Measurements from ENCODE around the gene FAH.
"Not testable (repeated sequence)": the region's sequence is repeated elsewhere in the genome, so short reads cannot be mapped to it uniquely, and the experiment has no call there.

FAH gene

DNA sequence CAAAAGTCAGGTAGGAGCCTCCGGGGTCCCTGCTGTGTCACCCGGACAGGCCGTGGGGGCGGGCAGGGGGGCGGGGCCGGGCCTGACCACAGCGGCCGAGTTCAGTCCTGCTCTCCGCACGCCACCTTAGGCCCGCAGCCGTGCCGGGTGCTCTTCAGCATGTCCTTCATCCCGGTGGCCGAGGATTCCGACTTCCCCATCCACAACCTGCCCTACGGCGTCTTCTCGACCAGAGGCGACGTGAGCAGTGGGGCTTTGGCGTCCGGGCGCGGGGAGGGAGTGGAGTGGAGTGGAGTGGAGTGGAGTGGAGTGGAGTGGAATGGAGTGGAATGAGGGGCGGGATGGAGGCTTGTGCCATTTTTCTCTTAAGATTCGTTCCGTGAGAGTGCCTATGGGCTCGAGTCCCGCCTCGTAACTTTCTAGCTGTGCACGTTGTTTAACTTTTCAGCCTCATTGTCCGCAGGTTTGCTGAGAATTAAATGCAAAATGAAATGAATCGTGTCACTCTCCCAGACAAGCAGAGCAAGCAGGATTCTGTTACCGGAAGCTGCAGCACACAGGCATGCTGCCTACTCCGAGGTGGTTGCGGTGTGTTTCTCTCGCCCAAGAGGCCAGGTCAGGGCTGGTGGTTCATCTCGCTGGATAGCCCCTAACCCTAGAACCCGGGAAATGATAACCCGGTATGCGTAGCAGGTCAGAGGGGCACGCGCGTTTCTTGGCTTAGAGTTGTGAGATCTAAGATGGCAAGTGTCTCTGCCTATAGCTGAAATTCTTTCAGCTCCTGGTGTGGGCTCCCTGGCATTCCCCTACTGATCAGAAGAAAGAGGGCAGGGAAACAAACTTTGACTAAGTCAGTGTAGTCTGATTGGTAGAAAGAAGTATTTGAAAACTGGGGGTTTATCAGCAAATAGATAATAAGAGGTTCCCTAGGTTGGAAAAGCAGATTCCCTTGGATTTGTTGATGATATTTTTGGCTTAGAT lies at the start of gene FAH:
Gene FAH, plus strand, starts transcription at position 104 of the 981 bp plus-strand sequence. Its CDS starts 56 bp downstream, at position 160.
- no peak for DNase-seq

GRCh38 chr15:80105193-80105592 lies 47.6 kb upstream of the FAH start:
- DNase-seq = no peak

GRCh38 chr15:80105595-80105994 lies 47.2 kb upstream of the FAH start:
- no peak for DNase-seq

GRCh38 chr15:80106051-80106450 lies 46.7 kb upstream of the FAH start:
- no peak for DNase-seq

GRCh38 chr15:80107204-80107603 lies 45.6 kb upstream of the FAH start:
- DNase-seq = no peak

DNA sequence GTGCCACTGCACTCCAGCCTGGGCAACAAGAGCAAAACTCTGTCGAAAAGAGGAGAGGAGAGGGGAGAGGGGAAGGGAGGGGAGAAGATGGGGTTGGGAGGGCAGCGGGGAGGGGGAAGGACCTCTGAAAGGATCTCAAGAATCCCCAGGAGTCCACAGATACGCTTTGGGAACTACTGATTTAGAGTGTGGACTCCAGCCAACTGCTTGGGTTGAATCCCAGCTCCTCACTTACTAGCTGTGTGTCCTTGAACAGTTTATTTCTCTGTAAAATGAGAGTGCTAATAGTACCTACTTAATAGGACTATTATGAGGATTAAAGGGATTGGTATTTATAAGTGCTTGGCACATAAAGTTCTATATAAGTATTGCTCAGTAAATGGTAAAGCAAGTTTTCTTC lies 45.0 kb upstream of the FAH start:
- no peak for DNase-seq

- DNase-seq = no peak
Measured at GRCh38 chr15:80109388-80109787, 43.4 kb upstream of the FAH start.

DNA sequence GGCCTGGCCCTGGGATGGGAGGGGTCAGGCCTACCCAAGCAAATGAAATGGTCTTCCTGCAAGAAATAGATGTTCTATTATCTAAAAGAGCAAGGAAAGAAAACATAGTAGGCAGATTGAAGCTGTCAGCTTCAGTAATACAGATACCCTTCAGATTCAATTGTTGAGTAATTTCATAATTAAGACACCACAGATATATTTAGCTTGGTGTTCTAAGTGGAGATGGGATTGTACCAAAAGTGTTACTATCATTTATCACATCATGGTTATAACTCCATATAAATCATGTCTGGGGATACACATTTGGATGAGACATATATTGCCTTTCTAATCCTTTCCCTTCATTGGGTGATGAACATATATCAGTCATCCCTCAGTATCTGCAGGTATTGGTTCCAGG lies 41.9 kb upstream of the FAH start:
- no peak for DNase-seq

GRCh38 chr15:80114114-80114513 lies 38.7 kb upstream of the FAH start:
- DNase-seq = no peak

DNA sequence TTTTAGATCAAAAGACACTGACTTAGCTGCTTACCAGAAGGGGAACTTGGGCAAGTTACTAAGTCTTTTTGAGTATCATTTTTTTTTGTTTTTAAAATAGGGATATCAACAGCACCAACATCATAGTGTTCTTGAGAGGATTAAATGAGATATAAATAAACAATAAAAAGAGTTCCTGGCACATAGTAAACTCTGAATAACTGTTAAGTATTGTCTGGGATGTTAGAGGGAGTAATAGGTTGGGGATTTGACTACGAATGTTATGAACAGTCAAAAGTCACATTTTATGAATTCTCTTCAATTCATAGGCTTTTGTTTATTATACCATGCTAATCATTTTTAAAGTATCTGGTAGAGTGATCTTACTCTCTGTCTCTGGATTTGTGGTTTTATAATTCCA lies 37.8 kb upstream of the FAH start:
- no peak for DNase-seq

DNA sequence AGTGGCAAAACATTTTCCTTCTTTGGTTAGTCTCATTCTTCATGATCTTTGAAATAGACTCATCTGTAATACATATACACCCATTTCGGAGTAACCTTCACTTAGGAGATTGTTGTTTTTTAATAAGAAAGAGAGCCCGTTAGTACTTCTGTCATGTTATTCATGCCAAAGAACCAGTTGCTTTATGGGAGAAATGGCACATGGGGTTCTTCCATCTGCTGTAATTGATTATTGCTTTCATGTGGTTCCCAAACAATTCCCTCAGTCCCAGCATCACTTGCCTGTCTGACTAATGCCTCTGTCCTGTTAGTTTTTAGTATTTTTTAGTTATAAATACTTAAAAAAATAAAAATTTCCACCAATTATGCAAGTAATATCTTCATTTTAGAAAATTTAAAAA lies 33.8 kb upstream of the FAH start:
- DNase-seq = no peak

DNA sequence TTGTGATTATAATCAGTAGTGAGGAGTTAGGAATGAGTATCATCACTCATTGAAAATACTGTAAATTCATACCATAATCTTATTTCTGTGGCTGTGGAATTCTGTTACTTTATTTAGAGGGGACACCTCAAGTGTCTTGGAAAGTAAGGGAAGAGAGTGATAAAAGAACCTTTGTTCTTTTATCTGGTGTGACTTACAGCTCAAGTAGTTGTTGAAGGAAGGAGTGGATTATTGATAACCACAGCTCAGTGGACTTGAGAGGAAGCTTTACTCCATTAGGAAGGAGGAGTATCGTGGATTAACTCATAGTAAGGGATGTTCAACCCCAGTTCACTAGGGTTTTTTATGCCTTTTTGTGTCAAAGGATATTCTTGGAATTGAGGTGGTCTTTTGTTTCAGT lies 32.2 kb upstream of the FAH start:
- DNase-seq = no peak

- no peak for DNase-seq
Measured at GRCh38 chr15:80121546-80121945, 31.3 kb upstream of the FAH start.

DNA sequence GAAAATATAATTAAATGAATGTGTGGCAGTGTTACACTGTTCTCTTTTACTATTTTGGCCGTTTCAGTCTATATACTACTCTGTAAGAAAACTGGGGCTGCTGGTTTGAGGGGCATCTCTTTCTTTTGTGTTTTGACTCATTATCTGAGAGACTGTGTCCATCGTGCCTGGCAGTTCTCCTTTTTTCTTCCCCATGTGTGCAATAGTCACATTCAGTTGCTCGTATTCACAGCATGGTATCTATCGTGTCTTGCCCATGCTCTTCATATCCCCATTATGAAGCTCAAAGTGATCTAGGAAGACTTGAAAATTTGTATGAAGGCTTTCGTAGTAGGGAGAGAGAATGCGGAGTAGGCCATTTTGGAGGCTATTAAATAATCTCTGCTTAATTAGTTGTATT lies 29.8 kb upstream of the FAH start:
- DNase-seq = no peak

GRCh38 chr15:80127253-80127652 lies 25.5 kb upstream of the FAH start:
- not testable (repeated sequence) for DNase-seq

GRCh38 chr15:80127911-80128310 lies 24.9 kb upstream of the FAH start:
- no peak for DNase-seq

DNA sequence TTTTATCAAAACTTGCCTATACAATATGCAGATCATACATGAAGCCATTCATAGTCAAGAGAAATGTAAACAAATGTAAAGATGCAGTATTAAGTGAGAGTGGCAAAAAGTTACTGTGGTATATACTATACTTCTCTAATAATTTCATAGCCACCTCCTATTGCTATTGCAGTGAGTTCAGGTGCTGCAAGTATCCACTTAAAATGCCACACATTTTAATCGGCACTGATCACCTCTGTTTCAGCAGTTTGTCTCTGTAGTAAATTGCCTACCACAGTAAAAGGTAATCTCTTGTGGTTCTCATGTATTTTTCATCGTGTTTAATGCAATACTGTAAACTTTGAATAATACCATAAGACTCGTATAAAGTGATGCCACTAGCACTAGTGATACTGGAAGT lies 20.4 kb upstream of the FAH start:
- DNase-seq = no peak

DNA sequence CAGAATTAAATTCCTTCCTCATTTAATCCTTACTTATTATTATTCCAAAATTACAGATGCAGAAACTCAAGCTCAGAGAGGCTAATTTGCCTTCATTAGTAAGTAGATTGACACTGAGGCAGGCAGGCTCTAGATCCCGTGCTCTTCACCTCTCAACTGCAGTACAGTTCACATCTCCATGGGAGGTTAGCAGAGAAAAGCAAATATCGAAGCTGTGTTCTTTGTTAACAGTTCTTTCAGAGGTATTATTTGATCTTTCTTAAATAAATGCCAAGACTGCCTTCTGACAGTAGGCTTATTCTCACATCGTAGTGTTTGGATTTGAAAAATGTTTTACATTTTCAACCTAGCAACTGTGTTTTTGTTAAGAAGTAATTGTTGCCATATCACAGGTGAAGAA lies 15.9 kb upstream of the FAH start:
- DNase-seq = no peak

DNA sequence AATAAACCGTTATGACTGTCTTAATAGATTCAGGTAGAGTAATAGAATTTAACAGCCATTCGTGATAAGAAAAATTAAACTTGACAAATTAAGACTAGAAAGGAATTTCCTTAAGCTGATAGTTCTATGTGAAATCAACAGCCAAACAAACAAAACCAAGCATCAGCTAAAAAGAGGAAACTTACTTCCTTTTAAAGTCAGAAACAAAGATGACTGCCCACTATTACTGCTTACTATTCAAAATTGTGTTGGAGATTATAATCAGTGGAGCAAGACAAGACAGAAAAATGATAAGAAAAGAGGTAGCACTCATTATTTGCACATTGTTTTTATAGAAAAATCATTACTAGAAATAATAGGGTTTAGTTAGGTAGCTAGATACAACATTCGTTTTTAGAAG lies 13.8 kb upstream of the FAH start:
- no peak for DNase-seq

GRCh38 chr15:80140909-80141308 lies 11.9 kb upstream of the FAH start:
- no peak for DNase-seq

- no peak for DNase-seq
Measured at GRCh38 chr15:80141916-80142598, 10.7 kb upstream of the FAH start.

DNA sequence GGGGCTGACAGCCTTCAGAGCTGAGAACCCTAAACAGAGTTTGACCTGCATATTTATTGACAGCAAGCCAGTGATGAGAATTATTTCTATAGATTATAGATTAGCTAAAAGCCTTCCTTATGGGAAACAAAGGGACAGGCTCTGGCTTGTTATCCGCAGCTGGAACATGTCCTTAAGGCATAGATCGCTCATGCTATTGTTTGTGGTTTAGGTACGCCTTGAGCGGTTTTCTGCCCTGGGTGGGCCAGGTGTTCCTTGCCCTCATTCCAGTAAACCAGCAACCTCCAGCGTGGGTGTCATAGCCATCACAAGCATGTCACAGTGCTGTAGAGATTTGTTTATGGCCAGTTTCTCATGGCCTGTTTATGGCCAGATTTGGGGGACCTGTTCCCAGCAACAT lies 10.2 kb upstream of the FAH start:
- DNase-seq = no peak

- DNase-seq = no peak
Measured at GRCh38 chr15:80151148-80151547, 1.7 kb upstream of the FAH start.

DNA sequence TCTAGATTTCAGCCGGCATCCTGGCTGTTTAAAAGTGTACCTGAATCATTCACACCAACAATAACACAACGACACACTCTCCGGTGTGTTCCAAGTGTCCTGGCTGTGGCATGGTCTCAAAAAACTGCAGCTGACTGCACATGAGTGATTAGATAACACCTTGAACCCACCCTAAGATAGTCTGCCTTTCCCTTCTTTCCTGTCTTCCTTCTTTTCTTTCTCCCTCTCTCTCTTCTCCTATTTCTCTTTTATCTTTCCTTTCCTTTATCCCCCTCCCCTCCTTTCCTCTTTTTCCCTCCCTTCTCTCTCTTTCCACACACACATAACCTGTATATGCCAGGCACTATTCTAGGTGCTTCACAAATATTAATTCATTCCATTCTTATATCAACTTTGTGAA lies 1.2 kb upstream of the FAH start:
- no peak for DNase-seq

Data from NCI-H187 treated with DMSO at 0.1 percent for 48 hours (cell line).